Erythroblast (primary cell): ENCODE data around the gene DMWD.

Source experiments
- GATA1 ChIP-seq: IDR thresholded peaks from 2 replicates; pipeline ENCODE4 v1.6.1; 2011; ENCODE audit warnings: low read depth, mild to moderate bottlenecking, control low read depth, low read length, moderate library complexity
- POLR2A ChIP-seq: IDR thresholded peaks from 2 replicates; pipeline ENCODE4 v1.6.1; 2011; ENCODE audit warnings: mild to moderate bottlenecking, low read length

DNA sequence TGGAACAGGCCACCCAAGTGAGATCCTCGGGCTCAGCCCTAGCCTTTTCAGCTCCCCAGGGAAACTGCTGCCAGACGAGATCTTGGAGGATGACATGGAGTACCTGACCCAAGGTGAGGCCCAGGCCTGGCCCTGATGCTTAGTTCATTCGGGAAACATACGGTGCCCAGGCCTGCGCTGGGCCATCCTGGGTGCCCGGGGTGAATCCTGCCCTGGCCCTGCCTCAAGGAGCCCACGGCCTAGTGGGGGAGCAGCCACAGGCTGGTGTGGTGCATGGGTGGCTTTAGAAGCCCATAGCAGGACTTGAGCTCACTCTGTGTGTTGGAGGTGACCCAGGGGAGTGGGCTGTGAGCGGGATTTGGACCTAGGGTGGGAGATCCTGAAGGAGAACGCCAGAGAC lies 33.7 kb downstream of the DMWD start:
- TF ChIP-seq POLR2A (no peak), GATA1 (no peak)
